ENCODE data around the gene PLIN4. TPM values are rescaled to one million over a fixed set of nuclear protein-coding genes. Genes with fewer than 3 reads are reported as not detected.

The PLIN4 gene
- total RNA-seq, 1 donor from 2014 or later, result 25.7 TPM

GRCh38 chr19:4505570-4506448 is 12.5 kb downstream of the PLIN4 start:
- DNase-seq, result no peak

DNA sequence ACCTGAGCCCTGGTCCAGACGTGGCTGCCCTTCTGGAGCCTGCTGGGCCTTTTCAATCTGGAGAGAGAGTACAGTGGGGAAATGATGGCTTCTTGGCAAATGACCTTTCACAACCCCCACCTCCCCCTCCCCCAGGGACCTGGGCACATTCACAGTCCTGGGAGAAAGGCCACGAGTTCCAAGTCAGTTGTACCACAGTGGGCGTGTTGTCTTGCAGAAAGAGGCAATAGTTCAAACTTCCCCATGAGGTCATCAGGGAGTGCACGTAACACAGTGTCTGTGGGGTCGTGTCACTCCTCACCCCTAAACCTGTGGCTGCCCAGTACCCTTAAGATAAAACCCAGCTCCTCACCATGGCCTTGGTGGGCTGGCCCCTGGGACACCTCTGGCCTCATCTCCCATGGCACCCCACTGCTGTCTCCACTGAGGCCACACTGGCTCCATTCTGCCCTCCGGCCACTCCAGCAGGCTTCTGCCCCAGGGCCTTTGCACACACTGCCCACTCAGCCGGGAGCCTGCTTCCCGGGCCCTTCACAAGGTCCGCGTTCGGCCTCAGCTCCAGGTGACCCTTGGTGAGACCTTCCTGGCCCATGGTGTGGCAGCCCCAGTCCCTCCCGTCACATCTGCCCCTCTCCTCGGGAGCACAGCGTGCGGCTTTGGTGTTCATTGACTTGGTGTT is 13.3 kb downstream of the PLIN4 start:
- no peak for DNase-seq

DNA sequence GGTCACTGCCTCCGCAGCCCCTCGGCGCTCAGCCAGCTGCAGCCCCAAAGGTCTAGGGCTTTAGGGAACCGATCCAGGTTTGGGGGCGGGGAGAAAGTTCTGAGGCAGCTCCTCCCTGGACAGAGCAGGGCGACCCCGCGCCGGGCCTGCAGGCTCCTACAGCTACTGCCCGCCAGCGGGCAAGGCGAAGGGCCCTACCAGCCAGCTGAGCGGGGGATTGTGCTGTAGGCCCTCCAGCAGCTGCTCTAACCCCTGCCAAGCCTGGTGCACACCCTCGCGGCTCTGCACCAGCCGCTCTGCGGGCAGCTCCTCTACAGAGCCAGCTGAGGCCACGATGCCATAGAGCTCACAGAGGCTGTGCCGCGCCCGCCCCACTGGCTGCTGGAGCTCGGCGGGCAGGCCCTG is 14.0 kb downstream of the PLIN4 start:
- DNase-seq, result no peak

DNA sequence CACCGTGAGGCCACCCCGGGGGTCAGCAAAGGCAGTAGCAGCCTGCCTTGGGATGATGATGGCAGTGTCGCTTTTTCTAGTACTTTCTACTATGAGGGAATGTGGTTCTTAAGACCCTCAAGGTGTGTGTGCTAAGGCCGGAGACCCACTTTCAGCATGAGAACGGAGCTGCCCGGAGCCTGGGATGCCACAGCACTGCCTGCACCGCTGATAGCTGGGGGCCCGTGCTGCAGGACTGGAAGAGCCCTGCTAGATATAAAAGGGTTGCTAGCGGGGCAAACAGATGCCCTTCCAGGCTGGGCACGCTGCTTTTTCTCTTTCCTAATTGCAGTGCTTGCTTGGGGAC is 14.5 kb downstream of the PLIN4 start:
- no peak for DNase-seq

GRCh38 chr19:4503132-4503824 is 15.0 kb downstream of the PLIN4 start:
- no peak for DNase-seq

DNA sequence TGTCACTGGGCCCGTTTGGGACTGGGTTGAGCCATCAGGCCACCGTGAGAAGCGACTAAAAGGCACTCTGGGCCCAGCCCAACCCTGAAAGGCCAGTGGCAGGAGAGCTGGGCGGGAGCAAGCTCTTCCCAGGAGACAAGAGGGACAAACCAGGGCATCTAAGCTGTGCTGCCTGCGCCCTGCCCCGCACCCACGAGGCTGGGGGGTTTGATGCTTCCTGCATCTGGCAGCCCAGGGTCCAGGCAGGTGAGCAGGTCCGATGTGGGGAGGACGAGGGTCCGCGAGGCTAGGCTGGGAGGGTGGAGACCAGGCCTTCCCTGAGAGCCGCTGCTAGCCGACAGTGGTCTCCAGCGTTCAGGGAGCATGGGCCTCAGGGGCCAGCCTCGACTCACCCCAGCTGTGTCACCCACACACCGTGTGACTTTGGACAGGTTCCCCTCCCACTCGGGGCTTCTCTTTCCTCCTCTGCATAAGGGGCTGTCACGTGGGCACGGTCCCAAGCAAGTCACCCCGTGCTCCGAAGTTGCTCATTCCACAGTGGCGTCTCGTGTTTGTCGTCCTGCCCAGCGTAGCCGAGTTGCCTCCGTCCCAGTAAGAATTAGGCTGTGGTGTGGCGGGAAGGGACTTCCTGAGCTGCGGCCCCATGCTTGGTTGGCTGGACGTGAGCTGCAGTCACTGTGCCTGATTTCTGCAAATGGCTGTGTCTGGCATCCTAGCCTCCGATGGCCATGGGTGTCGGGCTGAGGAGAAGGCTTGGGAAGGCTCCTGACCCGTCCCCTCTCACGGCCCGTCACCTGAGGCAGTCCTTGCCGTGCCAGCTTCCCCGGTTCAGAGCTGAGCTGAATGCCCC is 15.8 kb downstream of the PLIN4 start:
- no peak for DNase-seq

GRCh38 chr19:4501691-4502090 is 16.6 kb downstream of the PLIN4 start:
- no peak for DNase-seq

- no peak for DNase-seq
These were observed 17.3 kb downstream of the PLIN4 start for GRCh38 chr19:4500841-4501591.

DNA sequence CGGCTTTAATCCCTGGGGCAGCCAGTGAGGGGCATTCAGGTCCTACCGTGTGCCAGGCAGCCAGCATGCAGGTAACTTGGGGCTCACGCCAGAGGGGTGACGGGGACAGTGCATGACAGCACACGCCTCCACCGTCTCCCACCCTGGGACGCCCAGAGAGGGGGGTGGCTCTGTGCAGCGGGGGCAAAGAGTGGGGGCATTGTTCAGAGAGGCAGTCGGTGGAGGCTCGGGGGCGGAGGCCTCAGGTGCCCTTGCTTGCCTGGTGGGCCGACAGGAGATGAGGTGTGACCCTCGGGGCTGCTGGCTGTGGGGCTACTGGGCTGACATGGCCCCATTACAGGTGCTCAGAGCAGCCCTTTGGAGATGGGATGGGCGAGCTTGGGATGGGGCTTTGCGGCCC is 18.4 kb downstream of the PLIN4 start:
- no peak for DNase-seq

DNA sequence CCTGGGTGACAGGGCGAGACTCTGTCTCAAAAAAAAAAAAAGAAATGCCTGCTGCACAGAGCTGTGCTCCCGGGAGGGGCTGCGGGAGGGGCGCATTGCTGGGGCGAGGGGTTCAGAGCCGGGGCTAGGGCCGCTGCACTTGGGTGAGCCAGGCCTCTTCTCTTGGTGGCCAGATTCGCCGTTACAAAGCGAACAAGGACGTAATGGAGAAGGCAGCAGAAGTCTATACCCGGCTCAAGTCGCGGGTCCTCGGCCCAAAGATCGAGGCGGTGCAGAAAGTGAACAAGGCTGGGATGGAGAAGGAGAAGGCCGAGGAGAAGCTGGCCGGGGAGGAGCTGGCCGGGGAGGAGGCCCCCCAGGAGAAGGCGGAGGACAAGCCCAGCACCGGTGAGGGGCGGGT is 19.0 kb downstream of the PLIN4 start:
- DNase-seq, result no peak

- DNase-seq, result no peak
These were observed 19.6 kb downstream of the PLIN4 start for GRCh38 chr19:4498694-4499093.

DNA sequence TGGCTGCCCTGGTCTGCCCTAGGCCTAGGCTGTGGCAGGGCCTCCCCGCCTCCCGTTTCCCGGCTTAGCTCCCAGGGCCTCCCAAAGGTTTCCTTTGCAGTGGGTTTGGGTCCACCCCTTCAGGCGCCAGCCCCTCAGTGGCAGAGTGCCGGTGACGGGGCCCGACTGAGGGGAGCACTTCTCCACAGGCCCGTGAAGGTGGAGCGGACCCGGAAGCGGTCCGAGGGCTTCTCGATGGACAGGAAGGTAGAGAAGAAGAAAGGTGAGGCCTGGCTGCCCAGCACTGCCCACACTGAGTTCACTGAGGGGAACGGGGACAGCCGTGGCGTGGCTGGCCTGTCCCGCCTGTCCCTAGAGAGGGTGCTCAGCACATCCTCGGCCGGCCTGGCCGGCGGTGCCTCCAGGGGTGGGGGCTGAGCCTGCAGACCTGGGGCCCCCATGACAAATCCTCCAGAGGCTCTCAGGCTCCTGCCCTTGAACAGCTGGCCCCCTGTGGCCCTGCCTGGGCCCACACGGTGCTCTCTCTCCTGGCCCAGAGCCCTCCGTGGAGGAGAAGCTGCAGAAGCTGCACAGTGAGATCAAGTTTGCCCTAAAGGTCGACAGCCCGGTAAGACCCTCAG is 20.4 kb downstream of the PLIN4 start:
- no peak for DNase-seq

- no peak for DNase-seq
These were observed 22.0 kb downstream of the PLIN4 start for GRCh38 chr19:4496304-4496703.

- DNase-seq, result no peak
These were observed 22.8 kb downstream of the PLIN4 start for GRCh38 chr19:4495471-4495870.

- DNase-seq, result no peak
These were observed 23.6 kb downstream of the PLIN4 start for GRCh38 chr19:4494691-4495064.

- DNase-seq, result no peak
These were observed 24.2 kb downstream of the PLIN4 start for GRCh38 chr19:4493929-4494690.

- DNase-seq, result no peak
These were observed 25.0 kb downstream of the PLIN4 start for GRCh38 chr19:4493104-4493928.

DNA sequence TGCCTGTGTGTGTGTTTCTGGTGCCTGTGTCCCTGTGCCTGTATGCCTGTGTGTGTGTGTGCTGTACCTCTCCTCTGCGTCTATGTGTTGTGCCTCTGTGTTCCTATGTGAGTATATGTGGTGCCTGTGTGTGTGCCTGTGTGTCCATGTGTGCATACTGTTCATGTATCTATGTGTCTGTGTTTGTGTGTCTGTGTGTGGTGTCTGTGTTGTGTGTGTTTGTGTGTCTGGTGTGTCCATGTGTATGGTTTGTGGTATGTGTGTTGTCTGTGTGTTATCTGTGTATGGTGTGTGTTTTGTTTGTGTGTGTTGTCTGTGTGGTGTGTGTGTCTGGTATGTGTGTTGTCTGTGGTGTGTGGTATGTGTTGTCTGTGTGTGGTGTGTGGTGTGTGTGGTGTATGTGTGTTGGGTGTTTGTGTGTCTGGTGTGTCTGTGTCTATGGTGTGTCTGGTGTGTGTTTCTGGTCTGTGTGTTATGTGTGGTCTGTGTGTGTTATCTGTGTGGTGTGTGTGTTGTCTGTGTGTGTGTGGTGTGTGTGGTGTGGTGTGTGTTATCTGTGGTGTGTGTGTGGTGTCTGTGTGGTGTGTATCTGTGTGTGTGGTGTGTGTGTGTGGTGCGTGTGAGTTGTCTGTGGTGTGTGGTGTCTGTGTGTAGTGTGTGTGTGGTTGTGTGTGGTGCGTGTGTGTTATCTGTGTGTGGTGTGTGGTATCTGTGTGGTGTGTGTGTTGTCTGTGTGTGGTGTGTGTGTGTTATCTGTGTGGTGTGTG is 25.8 kb downstream of the PLIN4 start:
- no peak for DNase-seq

DNA sequence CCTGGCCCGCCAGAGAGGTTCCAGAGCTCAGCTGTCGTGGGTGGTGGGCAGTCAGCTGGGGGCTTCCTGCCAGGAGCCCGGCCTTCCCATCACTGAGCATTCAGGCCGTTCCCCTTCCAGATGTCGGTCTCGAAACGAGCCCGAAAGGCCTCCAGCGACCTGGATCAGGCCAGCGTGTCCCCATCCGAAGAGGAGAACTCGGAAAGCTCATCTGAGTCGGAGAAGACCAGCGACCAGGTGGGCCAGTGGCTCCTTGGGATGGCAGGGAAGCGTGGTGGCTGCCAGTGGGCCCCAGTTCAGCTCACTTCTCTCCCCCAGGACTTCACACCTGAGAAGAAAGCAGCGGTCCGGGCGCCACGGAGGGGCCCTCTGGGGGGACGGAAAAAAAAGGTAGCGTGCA is 26.8 kb downstream of the PLIN4 start:
- DNase-seq, result no peak
